HAP-1 (cell line): ENCODE data around the gene SEC63.

Source experiments
- DNase-seq, 2 experiments: peaks; one replicate each; pipeline ENCODE4 v3.0.0-alpha.2; 2016 to 2020; ENCODE audit warnings: low spot score in 2 of 2
- H3K27me3 ChIP-seq: fragments of 250-450 bp; sonication (Bioruptor Pico); 2 replicates; pipeline ENCODE4 v1.5.1; 2020; ENCODE audit warnings: low read depth, mild to moderate bottlenecking, moderate library complexity
- H3K36me3 ChIP-seq: fragments of 250-450 bp; sonication (Bioruptor Pico); replicated peaks from 2 replicates; pipeline ENCODE4 v1.5.1; 2020; ENCODE audit warnings: mild to moderate bottlenecking
- H3K4me1 ChIP-seq: fragments of 250-450 bp; sonication (Bioruptor Pico); 2 replicates; pipeline ENCODE4 v1.5.1; 2020; ENCODE audit warnings: mild to moderate bottlenecking
- H3K4me3 ChIP-seq: fragments of 250-450 bp; sonication (Bioruptor Pico); 2 replicates; pipeline ENCODE4 v1.5.1; 2020; ENCODE audit warnings: mild to moderate bottlenecking, moderate library complexity
- H3K9me3 ChIP-seq: fragments of 250-450 bp; sonication (Bioruptor Pico); 2 replicates; pipeline ENCODE4 v1.5.1; 2020; ENCODE audit warnings: mild to moderate bottlenecking, moderate library complexity
- in situ Hi-C: fragments of 300-500 bp; cut with MboI; formaldehyde crosslinking; loops from 3 replicates; pipeline ENCODE4 v1.14.3; 2020; ENCODE audit warnings: low sequenced_read_pairs, inconsistent platforms, mixed read lengths

The SEC63 gene

GRCh38 chr6:107821591-107821990, 136.4 kb downstream of the SEC63 start:
- no peaks in the 10 kb centered on the region for H3K36me3 ChIP-seq
- no peak for DNase-seq
- H3K4me3 ChIP-seq, result no peak overlapping the region
- no peaks in the 10 kb centered on the region for H3K27me3 ChIP-seq
- H3K4me1 ChIP-seq, result peaks cover 17% of the 10 kb centered on the region
- in situ Hi-C loops, result no loop called here
- no peaks in the 10 kb centered on the region for H3K9me3 ChIP-seq

GRCh38 chr6:107820338-107821261, 137.4 kb downstream of the SEC63 start:
- no peak overlapping the region for H3K4me3 ChIP-seq
- in situ Hi-C loops, result no loop called here
- DNase-seq, result peak; percentile 44 to 58

DNA sequence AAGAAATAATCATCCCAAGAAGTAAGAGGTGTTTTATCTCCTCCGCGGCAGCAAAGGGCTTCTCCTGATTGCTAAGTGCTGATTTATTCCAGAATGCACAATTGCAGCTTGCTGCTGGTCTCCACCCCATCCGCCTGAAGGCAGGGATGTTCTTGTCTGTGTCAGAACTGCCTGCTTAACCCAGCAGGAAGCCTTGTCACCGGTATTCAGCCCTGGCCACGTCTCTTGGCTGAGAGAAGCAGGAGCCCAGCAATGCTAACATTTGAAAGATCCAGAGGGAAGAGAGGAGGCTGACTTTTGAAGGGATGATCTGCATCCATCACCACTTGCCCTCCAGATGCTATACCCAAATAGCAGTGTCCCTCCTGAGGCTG, 138.1 kb downstream of the SEC63 start:
- in situ Hi-C loops, result no loop called here
- Histone ChIP-seq H3K27me3 (no peaks in the 10 kb centered on the region), H3K36me3 (no peaks in the 10 kb centered on the region), H3K4me1 (peaks cover 17% of the 10 kb centered on the region), H3K9me3 (no peaks in the 10 kb centered on the region), H3K4me3 (no peak overlapping the region)
- DNase-seq, result peak in 1 of 2 experiments; percentile 48

More at GRCh38 chr6:107820338-107821261, 137.4 kb downstream of the SEC63 start:
- Histone ChIP-seq H3K36me3 (no peaks in the 10 kb centered on the region), H3K9me3 (no peaks in the 10 kb centered on the region), H3K4me1 (peaks cover 17% of the 10 kb centered on the region), H3K27me3 (no peaks in the 10 kb centered on the region)

DNA sequence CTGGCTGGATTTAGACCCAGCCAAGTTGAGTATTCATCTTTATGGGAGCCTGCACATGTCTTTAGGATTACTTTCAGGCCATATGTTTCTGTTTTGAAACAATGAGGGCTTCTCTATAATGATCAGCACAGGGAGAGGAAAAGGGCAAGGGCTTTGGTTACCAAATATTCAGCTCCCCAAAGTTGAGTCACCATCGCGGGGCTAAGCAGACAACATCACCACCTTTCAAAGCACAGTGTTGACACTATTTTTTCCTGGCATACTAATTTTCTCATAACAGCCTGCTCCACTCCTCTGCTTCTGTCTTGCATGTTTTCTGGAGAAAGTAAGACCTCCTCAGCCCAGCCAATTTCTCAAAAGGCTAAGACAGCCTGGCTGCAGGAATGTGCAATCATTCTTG, 138.8 kb downstream of the SEC63 start:
- no peak for DNase-seq
- H3K4me1 ChIP-seq, result peaks cover 17% of the 10 kb centered on the region
- H3K27me3 ChIP-seq, result no peaks in the 10 kb centered on the region
- in situ Hi-C loops, result no loop called here
- no peaks in the 10 kb centered on the region for H3K36me3 ChIP-seq
- H3K4me3 ChIP-seq, result no peak overlapping the region
- no peaks in the 10 kb centered on the region for H3K9me3 ChIP-seq

DNA sequence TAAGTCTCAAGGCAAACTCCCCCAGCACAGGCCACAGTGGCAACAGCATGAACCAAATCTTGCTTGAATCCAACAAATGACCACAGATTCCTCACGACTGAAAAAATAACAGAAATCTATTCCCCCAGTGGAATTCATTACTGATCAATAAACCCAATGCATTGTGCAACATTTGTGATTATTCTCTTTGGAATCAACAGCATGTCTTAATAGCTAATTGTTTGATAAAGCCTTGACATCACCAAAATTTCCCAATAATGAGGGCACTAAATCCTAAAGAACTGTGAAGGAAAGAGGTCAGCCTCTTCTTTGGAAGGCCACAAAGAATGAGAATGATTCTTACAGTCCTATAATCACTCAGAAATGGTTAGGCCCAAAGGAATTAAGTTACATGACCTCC, 139.7 kb downstream of the SEC63 start:
- Histone ChIP-seq H3K27me3 (no peaks in the 10 kb centered on the region), H3K9me3 (no peaks in the 10 kb centered on the region), H3K4me3 (no peak overlapping the region), H3K4me1 (peaks cover 17% of the 10 kb centered on the region), H3K36me3 (no peaks in the 10 kb centered on the region)
- in situ Hi-C loops, result no loop called here
- DNase-seq, result no peak

- no peaks in the 10 kb centered on the region for H3K36me3 ChIP-seq
- in situ Hi-C loops, result no loop called here
- no peak for DNase-seq
- H3K4me1 ChIP-seq, result peaks cover 17% of the 10 kb centered on the region
- no peaks in the 10 kb centered on the region for H3K27me3 ChIP-seq
- no peak overlapping the region for H3K4me3 ChIP-seq
- H3K9me3 ChIP-seq, result no peaks in the 10 kb centered on the region
Observed at GRCh38 chr6:107817784-107818183, 140.2 kb downstream of the SEC63 start.
